ENCODE results near the gene PLEKHA1.
A peak's percentile ranks its signal among the peaks of the same experiment; 100 is the strongest.

Gene PLEKHA1

GRCh38 chr10:122463466-122464249, 89.2 kb downstream of the PLEKHA1 start:
- DNase-seq = no peak

- DNase-seq = no peak
Observed at GRCh38 chr10:122464250-122464510, 89.7 kb downstream of the PLEKHA1 start.

GRCh38 chr10:122464586-122464985, 90.1 kb downstream of the PLEKHA1 start:
- DNase-seq = no peak

GRCh38 chr10:122465401-122466040, 91.0 kb downstream of the PLEKHA1 start:
- DNase-seq = no peak

GRCh38 chr10:122466951-122467381, 92.5 kb downstream of the PLEKHA1 start:
- no peak for DNase-seq

- no peak for DNase-seq
Observed at GRCh38 chr10:122467701-122468100, 93.2 kb downstream of the PLEKHA1 start.

- no peak for DNase-seq
Observed at GRCh38 chr10:122468307-122468925, 93.9 kb downstream of the PLEKHA1 start.

GRCh38 chr10:122468926-122469781, 94.6 kb downstream of the PLEKHA1 start:
- peak; percentile 98 for DNase-seq

GRCh38 chr10:122469848-122470247, 95.3 kb downstream of the PLEKHA1 start:
- no peak for DNase-seq

GRCh38 chr10:122471531-122472177, 97.1 kb downstream of the PLEKHA1 start:
- DNase-seq = peak; percentile 46

- no peak for DNase-seq
Observed at GRCh38 chr10:122473116-122473515, 98.6 kb downstream of the PLEKHA1 start.

GRCh38 chr10:122474131-122474818, 99.8 kb downstream of the PLEKHA1 start:
- no peak for DNase-seq

- no peak for DNase-seq
Observed at GRCh38 chr10:122475100-122475499, 100.6 kb downstream of the PLEKHA1 start.

GRCh38 chr10:122475591-122476332, 101.3 kb downstream of the PLEKHA1 start:
- DNase-seq = peak; percentile 26

GRCh38 chr10:122476333-122476695, 101.8 kb downstream of the PLEKHA1 start:
- DNase-seq = no peak

GRCh38 chr10:122477436-122477835, 102.9 kb downstream of the PLEKHA1 start:
- no peak for DNase-seq

- no peak for DNase-seq
Observed at GRCh38 chr10:122478971-122479370, 104.5 kb downstream of the PLEKHA1 start.

- no peak for DNase-seq
Observed at GRCh38 chr10:122480146-122480833, 105.8 kb downstream of the PLEKHA1 start.

- DNase-seq = no peak
Observed at GRCh38 chr10:122481296-122482056, 107.0 kb downstream of the PLEKHA1 start.
